Measurements from ENCODE around the gene SLC38A2.

The SLC38A2 gene

GRCh38 chr12:46408441-46408840 lies 35.9 kb upstream of the SLC38A2 start:
- no peak overlapping the region for H2AFZ ChIP-seq (ENCODE audit: low read length)
- H4K20me1 ChIP-seq (ENCODE audit: insufficient read depth, low read length, poor library complexity, severe bottlenecking), result no peaks in the 10 kb centered on the region
- no peaks in the 10 kb centered on the region for H3K9me3 ChIP-seq (ENCODE audit: insufficient read depth, low read depth, low read length)
- H3F3A ChIP-seq (ENCODE audit: low read depth), result peaks cover 2% of the 10 kb centered on the region; the same call in 1 of the 2 replicates
- no peaks in the 10 kb centered on the region for H3K36me3 ChIP-seq (ENCODE audit: insufficient read depth, low read length)
- no peak overlapping the region for H3K9ac ChIP-seq (ENCODE audit: low read depth, low read length, poor library complexity, severe bottlenecking)
- TF ChIP-seq CTCF (conservative IDR thresholded peaks at IDR 0.05; ENCODE audit: low read length), result no peak
- no peak for TF ChIP-seq EZH2phosphoT487 (IDR thresholded peaks at IDR 0.05; ENCODE audit: borderline replicate concordance)
- no peak overlapping the region for H3K4me2 ChIP-seq (ENCODE audit: low read depth, low read length, poor library complexity, severe bottlenecking)
- no peak overlapping the region for H3K4me3 ChIP-seq (ENCODE audit: low read length, poor library complexity, severe bottlenecking)
- H3K9me2 ChIP-seq (replicated peaks; ENCODE audit: low read depth, low read length), result no peaks in the 10 kb centered on the region
- H3K79me2 ChIP-seq (ENCODE audit: insufficient read depth, low read length), result no peaks in the 10 kb centered on the region
- peaks cover 33% of the 10 kb centered on the region for H3K4me1 ChIP-seq (ENCODE audit: insufficient read depth, low read length, poor library complexity, severe bottlenecking)
- H3K27me3 ChIP-seq (ENCODE audit: insufficient read depth, low read length, poor library complexity, severe bottlenecking), result no peaks in the 10 kb centered on the region

- Histone ChIP-seq H3K36me3 (ENCODE audit: insufficient read depth, low read length) (no peaks in the 10 kb centered on the region), H3K27me3 (ENCODE audit: insufficient read depth, low read length, poor library complexity, severe bottlenecking) (no peaks in the 10 kb centered on the region), H3K4me3 (ENCODE audit: low read length, poor library complexity, severe bottlenecking) (no peak overlapping the region), H3K4me2 (ENCODE audit: low read depth, low read length, poor library complexity, severe bottlenecking) (no peak overlapping the region), H3F3A (ENCODE audit: low read depth) (peaks cover 9% of the 10 kb centered on the region; the same call in 1 of the 2 replicates), H3K9ac (ENCODE audit: low read depth, low read length, poor library complexity, severe bottlenecking) (no peak overlapping the region), H2AFZ (ENCODE audit: low read length) (no peak overlapping the region), H3K9me3 (ENCODE audit: insufficient read depth, low read depth, low read length) (no peaks in the 10 kb centered on the region), H4K20me1 (ENCODE audit: insufficient read depth, low read length, poor library complexity, severe bottlenecking) (no peaks in the 10 kb centered on the region), H3K4me1 (ENCODE audit: insufficient read depth, low read length, poor library complexity, severe bottlenecking) (peaks cover 43% of the 10 kb centered on the region), H3K79me2 (ENCODE audit: insufficient read depth, low read length) (no peaks in the 10 kb centered on the region), H3K9me2 (replicated peaks; ENCODE audit: low read depth, low read length) (no peaks in the 10 kb centered on the region)
- TF ChIP-seq CTCF (conservative IDR thresholded peaks at IDR 0.05; ENCODE audit: low read length), result no peak
- TF ChIP-seq EZH2phosphoT487 (IDR thresholded peaks at IDR 0.05; ENCODE audit: borderline replicate concordance), result no peak
Measured at GRCh38 chr12:46407361-46407760, 34.8 kb upstream of the SLC38A2 start.

- TF ChIP-seq CTCF (conservative IDR thresholded peaks at IDR 0.05; ENCODE audit: low read length) (no peak), EZH2phosphoT487 (IDR thresholded peaks at IDR 0.05; ENCODE audit: borderline replicate concordance) (no peak)
- Histone ChIP-seq H3K9me2 (replicated peaks; ENCODE audit: low read depth, low read length) (no peaks in the 10 kb centered on the region), H3K9me3 (ENCODE audit: insufficient read depth, low read depth, low read length) (no peaks in the 10 kb centered on the region), H3K4me2 (ENCODE audit: low read depth, low read length, poor library complexity, severe bottlenecking) (no peak overlapping the region), H3F3A (ENCODE audit: low read depth) (peaks cover 9% of the 10 kb centered on the region; the same call in 1 of the 2 replicates), H3K79me2 (ENCODE audit: insufficient read depth, low read length) (no peaks in the 10 kb centered on the region), H3K4me1 (ENCODE audit: insufficient read depth, low read length, poor library complexity, severe bottlenecking) (peaks cover 52% of the 10 kb centered on the region), H3K9ac (ENCODE audit: low read depth, low read length, poor library complexity, severe bottlenecking) (no peak overlapping the region), H3K36me3 (ENCODE audit: insufficient read depth, low read length) (no peaks in the 10 kb centered on the region), H4K20me1 (ENCODE audit: insufficient read depth, low read length, poor library complexity, severe bottlenecking) (no peaks in the 10 kb centered on the region), H3K4me3 (ENCODE audit: low read length, poor library complexity, severe bottlenecking) (no peak overlapping the region), H3K27me3 (ENCODE audit: insufficient read depth, low read length, poor library complexity, severe bottlenecking) (no peaks in the 10 kb centered on the region), H2AFZ (ENCODE audit: low read length) (no peak overlapping the region)
Measured at GRCh38 chr12:46406352-46407027, 33.9 kb upstream of the SLC38A2 start.
